GM12873 (cell line): Measurements from ENCODE around the gene HIVEP3.

Source experiments
- CTCF ChIP-seq: IDR thresholded peaks from 2 replicates; pipeline ENCODE4 v1.5.1; 2012; ENCODE audit warnings: low read depth, mild to moderate bottlenecking, moderate library complexity, low read length, control low read depth; ENCODE audit not compliant: insufficient read depth; ENCODE audit errors: missing control alignments

Gene HIVEP3

DNA sequence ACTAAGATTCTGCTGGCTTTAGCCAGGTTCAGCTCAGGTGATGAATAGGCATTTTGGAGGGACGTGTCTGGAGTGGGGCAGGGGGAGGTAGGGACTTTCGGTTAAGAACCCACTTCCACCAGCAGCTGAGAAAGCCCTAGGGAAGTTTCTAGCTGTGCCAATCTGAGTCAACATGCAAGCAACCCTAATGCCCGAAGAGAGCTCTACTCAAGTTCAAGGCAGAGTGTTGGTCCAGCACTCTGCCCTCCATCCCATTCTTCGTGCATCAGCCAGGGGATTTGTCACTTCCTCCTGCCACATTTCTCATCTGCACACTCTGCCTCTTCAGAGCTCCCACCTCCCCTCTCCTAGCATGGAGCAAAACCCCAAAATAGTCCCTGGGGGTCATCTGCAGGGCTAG lies 208.8 kb downstream of the HIVEP3 start:
- no peak for TF ChIP-seq CTCF

- TF ChIP-seq CTCF: no peak
Measured at GRCh38 chr1:41709331-41709730, 209.4 kb downstream of the HIVEP3 start.

GRCh38 chr1:41708332-41708731 lies 210.4 kb downstream of the HIVEP3 start:
- no peak for TF ChIP-seq CTCF

DNA sequence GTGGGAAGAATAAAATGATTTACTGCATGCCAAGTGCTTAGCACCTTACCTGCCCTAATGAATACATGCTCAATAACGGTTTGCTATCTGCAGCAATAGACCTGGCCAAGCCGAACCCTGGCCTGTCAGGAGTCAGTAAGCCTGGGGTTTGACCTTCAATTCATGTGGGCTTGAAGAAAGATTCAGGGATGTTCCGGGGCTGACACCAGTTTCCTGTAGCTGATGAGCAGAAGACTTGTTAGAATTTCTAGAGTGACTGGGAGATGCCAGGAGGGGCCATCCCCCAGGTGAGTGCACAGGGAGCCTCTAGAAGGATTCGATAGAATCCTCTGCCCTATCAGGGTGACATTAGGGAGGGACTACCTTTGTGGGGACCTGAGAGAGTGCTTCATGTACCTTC lies 210.9 kb downstream of the HIVEP3 start:
- TF ChIP-seq CTCF: no peak

DNA sequence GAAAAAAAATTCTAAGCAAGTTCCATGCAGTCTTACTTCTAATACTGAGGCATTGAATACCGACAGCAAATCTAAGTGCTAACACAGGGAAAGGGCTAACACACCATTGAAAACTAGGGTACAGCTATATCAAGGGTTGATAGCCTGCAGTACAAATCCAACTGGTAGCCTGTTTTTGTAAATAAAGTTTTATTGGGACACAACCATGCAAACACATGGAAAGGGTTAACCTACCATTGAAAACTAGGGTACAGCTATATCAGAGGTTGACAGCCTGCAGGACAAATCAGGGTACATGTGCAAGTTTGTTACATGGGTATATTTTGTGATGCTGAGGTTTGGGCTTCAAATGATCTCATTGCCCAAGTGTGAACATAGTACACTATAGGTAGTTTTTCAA lies 212.9 kb downstream of the HIVEP3 start:
- no peak for TF ChIP-seq CTCF

DNA sequence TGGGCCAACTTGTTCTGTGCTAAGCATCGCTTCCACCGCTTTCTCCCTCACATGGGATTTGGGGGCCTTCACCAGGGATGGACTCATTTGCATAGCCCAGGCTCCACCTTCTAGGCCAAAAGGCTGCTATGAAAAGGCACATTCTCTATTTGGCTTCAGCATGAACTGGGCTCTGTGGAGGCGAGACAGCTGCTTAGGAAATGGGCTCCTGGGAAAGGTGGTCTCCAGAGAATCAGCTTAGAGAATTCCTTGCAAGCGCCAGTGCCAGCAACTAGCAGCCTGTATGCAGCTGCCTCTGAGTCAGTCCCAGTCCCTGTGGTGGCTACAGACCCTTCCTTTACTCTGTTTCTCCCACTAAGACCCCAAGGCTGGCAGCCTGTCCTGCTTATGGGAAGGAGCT lies 214.5 kb downstream of the HIVEP3 start:
- TF ChIP-seq CTCF: no peak

- no peak for TF ChIP-seq CTCF
Measured at GRCh38 chr1:41702771-41703170, 216.0 kb downstream of the HIVEP3 start.

DNA sequence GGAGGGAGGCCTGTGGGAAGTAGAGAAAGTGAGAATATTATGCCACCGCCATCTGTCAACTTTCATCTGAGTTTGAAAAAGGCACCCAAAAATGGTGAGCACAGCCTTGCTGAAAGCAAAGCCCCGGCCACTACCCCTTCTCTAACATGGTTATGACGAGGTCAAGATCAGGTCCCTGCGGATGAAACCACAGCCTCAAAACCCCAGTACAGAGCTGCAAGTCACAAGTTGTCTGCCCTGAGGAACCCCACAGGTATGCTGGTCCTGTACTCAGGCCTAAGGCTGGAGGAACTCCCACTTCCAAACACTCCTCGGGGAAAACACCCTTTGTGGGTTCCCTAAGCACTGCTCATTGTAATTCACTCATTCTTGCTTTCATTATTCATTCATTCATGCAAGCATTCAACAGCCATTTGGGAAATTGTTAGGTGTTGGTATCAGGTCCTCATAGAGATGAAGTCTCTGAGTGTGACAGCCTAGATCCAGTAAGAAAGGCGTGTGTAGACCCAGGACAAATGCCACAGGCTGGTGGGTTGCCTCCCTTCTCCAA lies 217.7 kb downstream of the HIVEP3 start:
- TF ChIP-seq CTCF: no peak
